Activated naive CD4-positive, alpha-beta T cell treated with anti-CD3 and anti-CD28 coated beads, Interleukin-2, amount 50 U/mL, for 24 hours (primary cell): ENCODE measurements around the gene FAM234B.
A peak's percentile ranks its signal among the peaks of the same experiment; 100 is the strongest.
"Not testable (repeated sequence)": the region's sequence is repeated elsewhere in the genome, so short reads cannot be mapped to it uniquely, and the experiment has no call there.

Source experiments
- H3K27ac Mint-ChIP-seq: one replicate; pipeline ENCODE4 v1.8.0; 2021; ENCODE audit warnings: mild to moderate bottlenecking, mixed read lengths
- H3K27me3 Mint-ChIP-seq: one replicate; pipeline ENCODE4 v1.8.0; 2021; ENCODE audit warnings: mixed read lengths
- H3K36me3 Mint-ChIP-seq: one replicate; pipeline ENCODE4 v1.8.0; 2021; ENCODE audit warnings: mixed read lengths
- H3K4me1 Mint-ChIP-seq: one replicate; pipeline ENCODE4 v1.8.0; 2021; ENCODE audit warnings: mixed read lengths
- H3K4me3 Mint-ChIP-seq: one replicate; pipeline ENCODE4 v1.8.0; 2021; ENCODE audit warnings: mild to moderate bottlenecking, mixed read lengths
- H3K9me3 Mint-ChIP-seq: one replicate; pipeline ENCODE4 v1.8.0; 2021; ENCODE audit warnings: mixed read lengths

The FAM234B gene

GRCh38 chr12:13036881-13037280, 7.3 kb upstream of the FAM234B start:
- Mint-ChIP-seq H3K27me3 (no peaks in the 10 kb centered on the region), H3K9me3 (no peaks in the 10 kb centered on the region), H3K27ac (no peak overlapping the region), H3K4me1 (no peaks in the 10 kb centered on the region), H3K4me3 (no peak overlapping the region), H3K36me3 (no peaks in the 10 kb centered on the region)

DNA sequence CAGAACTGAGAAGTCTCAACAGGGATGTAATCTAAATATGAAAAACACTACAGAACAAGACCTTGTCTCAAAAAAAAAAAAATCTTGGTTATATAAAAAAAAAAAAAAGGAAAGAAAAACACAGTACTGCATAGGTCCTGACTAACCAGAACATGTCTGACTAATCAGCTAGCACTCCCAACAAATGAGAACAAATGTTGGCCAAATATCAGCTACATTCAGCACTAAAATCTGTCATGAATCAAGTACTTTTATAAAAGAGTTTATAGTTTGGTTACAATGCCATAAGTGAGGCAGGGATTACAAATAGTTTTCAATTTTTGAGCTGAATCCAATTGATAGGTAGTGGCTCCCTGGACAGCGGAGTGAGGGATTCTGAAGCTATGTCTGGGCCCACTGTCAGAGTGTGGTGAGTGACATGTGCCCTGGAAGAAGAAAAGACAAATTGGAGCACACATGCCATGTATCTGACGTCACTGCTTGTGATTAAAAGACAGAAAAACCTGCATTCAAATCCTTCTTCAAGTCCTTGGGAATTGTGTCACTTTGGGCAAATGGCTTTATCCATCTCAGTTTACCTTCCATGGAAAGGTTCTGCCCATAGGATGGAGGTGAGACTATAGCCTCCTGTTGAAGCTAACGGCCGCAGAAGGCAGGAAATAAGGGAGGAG, 5.6 kb upstream of the FAM234B start:
- H3K4me1 Mint-ChIP-seq, result no peaks in the 10 kb centered on the region
- H3K27ac Mint-ChIP-seq, result no peak overlapping the region
- no peaks in the 10 kb centered on the region for H3K9me3 Mint-ChIP-seq
- no peak overlapping the region for H3K4me3 Mint-ChIP-seq
- H3K36me3 Mint-ChIP-seq, result no peaks in the 10 kb centered on the region
- no peaks in the 10 kb centered on the region for H3K27me3 Mint-ChIP-seq

DNA sequence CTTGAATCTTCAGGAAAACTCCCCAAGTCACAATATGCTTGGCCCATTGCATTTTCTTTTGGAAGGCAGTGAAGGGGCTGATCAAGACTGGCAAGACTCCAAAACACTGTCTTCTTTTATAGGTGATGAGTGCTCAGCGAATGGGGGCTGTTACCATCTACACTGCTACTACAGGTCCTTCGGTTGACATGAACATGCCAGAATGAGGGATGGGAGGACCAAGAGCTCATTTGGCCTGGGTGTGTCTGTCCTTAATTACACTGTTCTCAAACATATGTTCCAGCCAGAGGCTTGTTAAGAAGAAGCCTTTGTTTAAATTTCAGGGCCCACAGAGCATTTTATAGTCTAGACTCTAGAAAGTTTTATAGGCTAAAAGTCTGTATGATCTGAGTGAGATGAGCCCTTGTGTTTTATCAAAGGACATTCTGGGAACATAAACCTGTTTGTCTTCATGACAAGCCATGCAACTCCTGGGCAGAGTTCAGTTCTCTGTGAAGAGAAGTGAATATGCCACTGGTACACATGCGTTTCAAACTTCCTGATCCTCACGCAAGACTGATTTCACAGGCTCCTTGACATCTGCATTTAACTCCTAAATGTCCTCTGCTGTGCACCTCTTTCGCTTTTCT, 4.7 kb upstream of the FAM234B start:
- Mint-ChIP-seq H3K27ac (no peak overlapping the region), H3K4me3 (no peak overlapping the region), H3K36me3 (no peaks in the 10 kb centered on the region), H3K27me3 (no peaks in the 10 kb centered on the region), H3K9me3 (no peaks in the 10 kb centered on the region), H3K4me1 (no peaks in the 10 kb centered on the region)

- Mint-ChIP-seq H3K4me1 (peaks cover 15% of the 10 kb centered on the region), H3K4me3 (no peak overlapping the region), H3K27me3 (no peaks in the 10 kb centered on the region), H3K9me3 (no peaks in the 10 kb centered on the region), H3K36me3 (no peaks in the 10 kb centered on the region), H3K27ac (no peak overlapping the region)
Measured at GRCh38 chr12:13041224-13041623, 3.0 kb upstream of the FAM234B start.

DNA sequence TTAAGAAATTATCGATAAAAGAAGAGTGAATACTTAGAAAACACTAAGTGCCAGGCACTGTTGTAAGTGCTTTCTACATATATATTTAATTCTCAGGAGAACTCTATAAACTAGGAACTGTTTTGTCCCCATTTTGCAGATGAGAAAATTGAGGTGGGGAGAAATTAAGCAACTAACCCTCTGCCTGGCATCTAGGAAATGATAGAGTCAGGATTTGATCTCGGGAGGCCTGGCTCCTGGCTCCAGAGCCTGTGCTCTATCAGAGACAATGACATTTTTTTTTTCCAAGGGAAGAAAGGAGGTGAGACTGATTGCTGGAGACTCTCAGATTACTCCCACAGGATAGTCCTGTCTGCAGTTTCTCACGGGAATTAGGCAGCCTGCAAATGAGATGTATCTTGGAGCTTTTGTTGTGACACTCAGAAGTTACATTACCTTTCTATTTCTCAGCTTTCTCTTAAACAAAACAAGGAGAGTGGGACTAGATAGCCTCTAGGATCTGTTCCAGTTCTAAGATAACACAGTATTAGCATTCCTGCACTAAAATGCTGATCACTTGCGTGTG, 1.4 kb upstream of the FAM234B start:
- Mint-ChIP-seq H3K36me3 (no peaks in the 10 kb centered on the region), H3K27me3 (no peaks in the 10 kb centered on the region), H3K4me1 (peaks cover 15% of the 10 kb centered on the region), H3K27ac (no peak overlapping the region), H3K9me3 (no peaks in the 10 kb centered on the region), H3K4me3 (peak overlapping the region; percentile 62)

DNA sequence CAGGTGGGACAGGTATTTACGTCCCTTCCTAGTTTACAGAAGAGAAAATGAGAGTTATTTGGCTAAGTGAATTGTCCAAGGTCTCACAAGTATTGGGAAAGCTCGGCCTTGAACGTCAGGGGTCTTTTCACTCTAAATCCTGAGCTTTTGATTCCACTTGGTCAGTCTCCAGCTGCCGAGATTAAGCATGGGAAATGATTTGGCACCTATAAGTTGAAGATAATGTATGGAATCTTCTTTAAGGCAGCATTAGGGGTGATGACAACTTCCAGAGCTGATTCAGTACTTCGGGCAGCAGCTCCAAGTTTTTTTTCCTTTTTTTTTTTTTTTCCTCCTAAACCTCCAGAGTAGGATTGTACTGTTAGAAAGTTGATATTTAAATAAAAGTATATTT, 722 bp downstream of the FAM234B start:
- H3K27me3 Mint-ChIP-seq, result no peaks in the 10 kb centered on the region
- peaks cover 15% of the 10 kb centered on the region for H3K4me1 Mint-ChIP-seq
- H3K27ac Mint-ChIP-seq, result no peak overlapping the region
- H3K9me3 Mint-ChIP-seq, result no peaks in the 10 kb centered on the region
- H3K36me3 Mint-ChIP-seq, result no peaks in the 10 kb centered on the region
- H3K4me3 Mint-ChIP-seq, result peak overlapping the region; percentile 87

GRCh38 chr12:13045816-13046215, 1.6 kb downstream of the FAM234B start:
- Mint-ChIP-seq H3K4me1 (peaks cover 15% of the 10 kb centered on the region), H3K36me3 (no peaks in the 10 kb centered on the region), H3K9me3 (no peaks in the 10 kb centered on the region), H3K4me3 (peak overlapping the region; percentile 87), H3K27ac (no peak overlapping the region), H3K27me3 (no peaks in the 10 kb centered on the region)

GRCh38 chr12:13046964-13047363, 2.8 kb downstream of the FAM234B start:
- H3K4me1 Mint-ChIP-seq, result peaks cover 15% of the 10 kb centered on the region
- no peaks in the 10 kb centered on the region for H3K9me3 Mint-ChIP-seq
- no peak overlapping the region for H3K27ac Mint-ChIP-seq
- H3K4me3 Mint-ChIP-seq, result no peak overlapping the region
- H3K36me3 Mint-ChIP-seq, result no peaks in the 10 kb centered on the region
- H3K27me3 Mint-ChIP-seq, result no peaks in the 10 kb centered on the region

GRCh38 chr12:13049816-13050215, 5.6 kb downstream of the FAM234B start:
- Mint-ChIP-seq H3K36me3 (peaks cover 2% of the 10 kb centered on the region), H3K4me1 (peaks cover 13% of the 10 kb centered on the region), H3K27ac (no peak overlapping the region), H3K27me3 (no peaks in the 10 kb centered on the region), H3K9me3 (no peaks in the 10 kb centered on the region), H3K4me3 (no peak overlapping the region)

- no peaks in the 10 kb centered on the region for H3K4me1 Mint-ChIP-seq
- H3K27ac Mint-ChIP-seq, result no peak overlapping the region
- H3K9me3 Mint-ChIP-seq, result no peaks in the 10 kb centered on the region
- peaks cover 10% of the 10 kb centered on the region for H3K36me3 Mint-ChIP-seq
- H3K27me3 Mint-ChIP-seq, result no peaks in the 10 kb centered on the region
- no peak overlapping the region for H3K4me3 Mint-ChIP-seq
Measured at GRCh38 chr12:13052421-13052820, 8.2 kb downstream of the FAM234B start.

DNA sequence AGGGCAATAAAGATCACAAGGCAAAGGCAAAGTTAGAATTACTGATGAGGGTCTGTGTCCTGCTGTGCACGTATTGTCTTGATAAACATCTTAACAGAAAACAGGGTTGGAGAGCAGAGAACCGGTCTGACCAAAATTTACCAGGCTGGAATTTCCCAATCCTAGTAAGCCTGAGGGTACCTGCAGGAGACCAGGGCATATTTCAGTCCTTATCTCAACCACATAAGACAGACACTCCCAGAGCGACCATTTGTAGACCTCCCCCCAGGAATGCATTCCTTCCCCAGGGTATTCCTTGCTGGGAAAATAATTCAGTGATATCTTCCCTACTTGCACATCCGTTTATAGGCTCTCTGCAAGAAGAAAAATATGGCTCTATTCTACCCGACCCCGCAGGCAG, 9.4 kb downstream of the FAM234B start:
- not testable (repeated sequence) for H3K9me3 Mint-ChIP-seq, H3K27me3 Mint-ChIP-seq, H3K4me3 Mint-ChIP-seq, H3K27ac Mint-ChIP-seq, H3K4me1 Mint-ChIP-seq
- peaks cover 13% of the 10 kb centered on the region for H3K36me3 Mint-ChIP-seq

DNA sequence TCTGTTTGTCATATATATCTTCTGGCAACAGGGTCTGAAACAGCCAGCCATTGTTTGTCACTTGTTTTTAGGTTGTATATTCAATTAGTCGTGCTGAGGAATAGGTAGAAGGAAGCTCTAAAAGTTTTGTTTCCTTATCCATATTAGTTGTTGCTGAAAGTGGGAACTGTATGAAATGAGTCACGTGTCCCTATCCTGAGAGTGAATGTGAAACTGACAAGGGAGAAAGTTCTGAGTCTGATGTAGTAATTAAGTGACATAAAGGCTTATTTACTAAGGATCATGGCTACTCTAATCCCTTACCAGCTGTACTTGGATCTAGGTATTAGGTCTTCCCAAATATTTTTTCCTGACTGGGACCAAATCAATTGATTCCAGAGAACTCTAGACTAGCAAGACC, 16.4 kb downstream of the FAM234B start:
- Mint-ChIP-seq H3K4me3 (no peak overlapping the region), H3K36me3 (peaks cover 17% of the 10 kb centered on the region), H3K27ac (no peak overlapping the region), H3K4me1 (no peaks in the 10 kb centered on the region), H3K27me3 (no peaks in the 10 kb centered on the region), H3K9me3 (no peaks in the 10 kb centered on the region)

DNA sequence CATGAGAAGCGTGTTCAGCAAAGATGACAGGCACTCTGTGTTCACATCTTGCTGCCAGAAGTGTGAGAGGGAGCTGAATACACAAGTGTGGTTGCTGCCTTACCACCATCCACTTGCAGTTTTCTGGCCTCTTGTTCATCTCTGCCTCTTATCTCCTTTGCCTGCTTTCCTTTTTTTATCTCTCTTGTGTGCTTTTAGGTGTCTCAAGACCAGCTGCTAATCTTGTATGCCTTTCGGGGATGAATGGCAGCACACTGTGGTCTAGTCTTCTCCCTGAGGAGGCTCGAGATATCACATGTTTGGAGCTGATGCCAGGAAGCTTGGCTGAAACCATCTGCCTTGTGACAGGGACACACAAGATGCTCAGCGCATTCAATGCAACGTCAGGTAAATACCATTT, 17.2 kb downstream of the FAM234B start:
- no peaks in the 10 kb centered on the region for H3K4me1 Mint-ChIP-seq

GRCh38 chr12:13062669-13063068, 18.5 kb downstream of the FAM234B start:
- no peaks in the 10 kb centered on the region for H3K9me3 Mint-ChIP-seq
- H3K36me3 Mint-ChIP-seq, result peaks cover 15% of the 10 kb centered on the region
- H3K27me3 Mint-ChIP-seq, result no peaks in the 10 kb centered on the region
- H3K4me3 Mint-ChIP-seq, result no peak overlapping the region
- H3K4me1 Mint-ChIP-seq, result no peaks in the 10 kb centered on the region
- no peak overlapping the region for H3K27ac Mint-ChIP-seq

More for the DNA sequence above, 17.2 kb downstream of the FAM234B start:
- Mint-ChIP-seq H3K27ac (no peak overlapping the region), H3K9me3 (no peaks in the 10 kb centered on the region), H3K36me3 (peaks cover 12% of the 10 kb centered on the region), H3K27me3 (no peaks in the 10 kb centered on the region), H3K4me3 (no peak overlapping the region)

GRCh38 chr12:13066014-13066413, 21.8 kb downstream of the FAM234B start:
- Mint-ChIP-seq H3K27me3 (no peaks in the 10 kb centered on the region), H3K9me3 (no peaks in the 10 kb centered on the region), H3K27ac (no peak overlapping the region), H3K4me1 (no peaks in the 10 kb centered on the region), H3K36me3 (peaks cover 14% of the 10 kb centered on the region), H3K4me3 (no peak overlapping the region)

DNA sequence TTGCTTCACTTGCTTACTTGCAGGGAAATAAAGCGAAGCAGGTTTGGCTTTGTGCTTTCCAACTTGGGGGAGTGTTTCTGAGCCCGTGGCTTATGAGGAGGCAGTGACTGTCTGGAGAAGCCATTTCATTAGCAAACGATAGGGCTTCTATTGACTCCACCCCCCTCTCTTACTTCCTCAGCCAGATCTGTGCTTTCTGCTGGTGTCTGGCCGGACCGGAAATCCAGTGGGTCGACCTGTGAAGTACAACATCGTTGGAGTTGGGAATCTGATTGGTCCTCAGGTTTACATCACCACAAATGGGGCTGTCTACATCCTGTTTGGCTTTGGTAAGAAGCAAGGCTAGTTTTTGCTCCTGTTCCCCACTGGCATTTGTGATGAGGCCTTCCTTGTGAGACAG, 22.3 kb downstream of the FAM234B start:
- Mint-ChIP-seq H3K4me1 (no peaks in the 10 kb centered on the region), H3K4me3 (no peak overlapping the region)

More for the DNA sequence above, 22.3 kb downstream of the FAM234B start:
- no peaks in the 10 kb centered on the region for H3K9me3 Mint-ChIP-seq
- peaks cover 13% of the 10 kb centered on the region for H3K36me3 Mint-ChIP-seq
- no peaks in the 10 kb centered on the region for H3K27me3 Mint-ChIP-seq
- H3K27ac Mint-ChIP-seq, result no peak overlapping the region
